Stimulated activated CD4-positive, alpha-beta T cell treated with anti-CD3 and anti-CD28 coated beads, Interleukin-1b, Interleukin-23, amount 100 ng/mL, for 1 hour (primary cell): ENCODE results near the gene TSC2.
A peak's percentile ranks its signal among the peaks of the same experiment; 100 is the strongest.
"Not testable (repeated sequence)": the region's sequence is repeated elsewhere in the genome, so short reads cannot be mapped to it uniquely, and the experiment has no call there.

Source experiments
- DNase-seq, 2 donors: peaks; one replicate each; pipeline ENCODE4 v3.0.0-alpha.2; 2020; ENCODE audit warnings: low read depth in 2 of 2

TSC2 gene

GRCh38 chr16:2122429-2122828 lies 74.6 kb downstream of the TSC2 start:
- no peak for DNase-seq

GRCh38 chr16:2122934-2123683 lies 75.3 kb downstream of the TSC2 start:
- DNase-seq: not testable (repeated sequence)

- not testable (repeated sequence) for DNase-seq
Observed at GRCh38 chr16:2123706-2124376, 76.1 kb downstream of the TSC2 start.

GRCh38 chr16:2124377-2124693 lies 76.5 kb downstream of the TSC2 start:
- DNase-seq: not testable (repeated sequence)

- not testable (repeated sequence) for DNase-seq
Observed at GRCh38 chr16:2124694-2125444, 77.1 kb downstream of the TSC2 start.

GRCh38 chr16:2125609-2126008 lies 77.8 kb downstream of the TSC2 start:
- not testable (repeated sequence) for DNase-seq

GRCh38 chr16:2126161-2126743 lies 78.5 kb downstream of the TSC2 start:
- not testable (repeated sequence) for DNase-seq

- DNase-seq: not testable (repeated sequence)
Observed at GRCh38 chr16:2126928-2127556, 79.3 kb downstream of the TSC2 start.

GRCh38 chr16:2127630-2128280 lies 80.0 kb downstream of the TSC2 start:
- not testable (repeated sequence) for DNase-seq

GRCh38 chr16:2129251-2129650 lies 81.5 kb downstream of the TSC2 start:
- DNase-seq: not testable (repeated sequence)

- not testable (repeated sequence) for DNase-seq
Observed at GRCh38 chr16:2129890-2130447, 82.2 kb downstream of the TSC2 start.

- DNase-seq: not testable (repeated sequence)
Observed at GRCh38 chr16:2133797-2134196, 86.0 kb downstream of the TSC2 start.

- not testable (repeated sequence) for DNase-seq
Observed at GRCh38 chr16:2135071-2135470, 87.3 kb downstream of the TSC2 start.

- DNase-seq: peak; percentile 99
Observed at GRCh38 chr16:2135770-2136490, 88.1 kb downstream of the TSC2 start, which contains the start of gene PKD1. Gene PKD1, minus strand, starts transcription at chr16:2135898. Its CDS starts 209 bp downstream, at chr16:2135689.
